Astrocyte of the cerebellum (primary cell): ENCODE measurements around the gene RCN2.

ENCODE experiments used
- DNase-seq: peaks from one replicate; pipeline ENCODE4 v3.0.0-alpha.2; 2011; ENCODE audit warnings: low read depth
- H3K4me3 ChIP-seq: 2 replicates; pipeline ENCODE4 v1.5.1; 2011; ENCODE audit warnings: mild to moderate bottlenecking, low read depth, low read length, moderate library complexity
- in situ Hi-C: cut with HindIII; loops from 2 replicates; pipeline ENCODE4 v1.10.0; 2017; ENCODE audit warnings: low sequenced_read_pairs
- TF ChIP-seq, protein P1 (sequence below): IDR thresholded peaks from 2 replicates; pipeline ENCODE4 v1.5.1; 2012; ENCODE audit warnings: low read length, low read depth, moderate library complexity, mild to moderate bottlenecking; ENCODE audit errors: missing control alignments

RCN2 gene

DNA sequence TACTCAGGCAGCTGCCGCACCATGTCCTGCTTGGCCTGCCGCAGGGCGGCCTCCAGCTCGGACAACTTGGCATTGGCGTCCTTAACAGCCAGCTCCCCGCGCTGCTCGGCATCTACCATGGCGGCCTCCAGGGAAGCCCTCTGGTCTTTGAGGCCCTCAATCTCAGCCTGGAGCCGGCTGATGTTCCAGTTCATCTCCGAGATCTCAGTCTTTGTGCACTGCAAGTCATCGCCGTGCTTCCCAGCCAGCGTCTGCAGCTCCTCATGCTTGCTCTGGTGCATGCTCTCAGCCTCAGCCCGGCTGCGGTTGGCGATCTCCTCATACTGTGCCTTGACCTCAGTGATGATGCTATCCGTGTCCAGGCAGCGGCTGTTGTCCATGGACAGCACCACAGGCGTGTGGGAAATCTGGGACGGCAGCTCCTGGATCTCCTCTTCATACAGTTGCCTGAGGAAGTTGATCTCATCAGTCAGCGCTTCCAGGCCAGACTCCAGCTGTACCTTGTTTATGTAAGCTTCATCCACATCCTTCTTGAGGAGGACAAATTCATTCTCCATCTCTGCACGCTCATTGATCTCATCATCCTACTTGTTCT, 47.9 kb downstream of the RCN2 start:
- DNase-seq, result no peak
- TF ChIP-seq, protein P1, sequence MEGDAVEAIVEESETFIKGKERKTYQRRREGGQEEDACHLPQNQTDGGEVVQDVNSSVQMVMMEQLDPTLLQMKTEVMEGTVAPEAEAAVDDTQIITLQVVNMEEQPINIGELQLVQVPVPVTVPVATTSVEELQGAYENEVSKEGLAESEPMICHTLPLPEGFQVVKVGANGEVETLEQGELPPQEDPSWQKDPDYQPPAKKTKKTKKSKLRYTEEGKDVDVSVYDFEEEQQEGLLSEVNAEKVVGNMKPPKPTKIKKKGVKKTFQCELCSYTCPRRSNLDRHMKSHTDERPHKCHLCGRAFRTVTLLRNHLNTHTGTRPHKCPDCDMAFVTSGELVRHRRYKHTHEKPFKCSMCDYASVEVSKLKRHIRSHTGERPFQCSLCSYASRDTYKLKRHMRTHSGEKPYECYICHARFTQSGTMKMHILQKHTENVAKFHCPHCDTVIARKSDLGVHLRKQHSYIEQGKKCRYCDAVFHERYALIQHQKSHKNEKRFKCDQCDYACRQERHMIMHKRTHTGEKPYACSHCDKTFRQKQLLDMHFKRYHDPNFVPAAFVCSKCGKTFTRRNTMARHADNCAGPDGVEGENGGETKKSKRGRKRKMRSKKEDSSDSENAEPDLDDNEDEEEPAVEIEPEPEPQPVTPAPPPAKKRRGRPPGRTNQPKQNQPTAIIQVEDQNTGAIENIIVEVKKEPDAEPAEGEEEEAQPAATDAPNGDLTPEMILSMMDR, result no peak
- in situ Hi-C loops, result no loop called here
- H3K4me3 ChIP-seq, result no peak overlapping the region

DNA sequence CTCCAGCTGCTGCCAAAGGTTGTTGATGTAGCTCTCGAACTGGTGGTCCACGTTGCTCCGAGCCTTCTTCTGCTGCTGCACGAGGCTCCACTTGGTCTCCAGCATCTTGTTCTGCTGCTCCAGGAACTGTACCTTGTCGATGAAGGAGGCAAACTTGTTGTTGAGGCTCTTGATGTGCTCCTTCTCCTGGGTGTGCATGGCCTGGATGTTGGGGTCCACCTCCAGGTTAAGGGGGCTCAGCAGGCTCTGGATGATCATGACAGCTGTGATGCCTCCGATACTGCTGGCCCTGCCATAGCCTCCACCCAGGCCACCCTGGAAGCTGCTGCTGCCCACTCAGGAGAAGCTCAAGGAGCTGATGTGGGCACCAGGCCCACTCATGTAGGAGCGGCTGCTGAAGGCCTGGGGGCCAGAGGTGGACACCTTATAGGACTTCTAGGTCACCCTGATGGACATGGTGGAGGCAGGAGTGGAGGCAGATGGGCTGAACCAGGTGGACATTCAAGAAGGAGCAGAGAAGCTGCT, 48.5 kb downstream of the RCN2 start:
- no peak overlapping the region for H3K4me3 ChIP-seq
- TF ChIP-seq, protein P1, result no peak
- in situ Hi-C loops, result no loop called here
- no peak for DNase-seq

DNA sequence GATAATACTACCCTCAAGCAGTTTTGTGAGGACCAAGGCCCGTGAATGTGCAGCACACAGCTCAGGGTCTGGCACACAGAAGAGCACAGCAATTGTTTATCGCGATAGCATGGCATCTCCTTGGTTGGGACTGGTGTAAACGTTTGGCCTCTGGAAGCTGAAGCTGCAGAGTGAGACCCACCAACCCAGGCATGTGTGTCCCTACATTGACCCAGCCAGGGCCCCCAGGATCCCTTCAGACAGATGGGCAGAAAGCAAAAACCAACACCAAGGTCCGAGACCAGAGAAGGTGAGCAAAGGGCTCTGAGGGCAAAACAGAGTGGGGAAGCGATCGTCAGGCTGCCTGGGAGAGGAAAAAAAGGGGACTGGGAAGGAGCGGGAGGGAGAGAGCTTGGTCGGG, 50.8 kb downstream of the RCN2 start:
- H3K4me3 ChIP-seq, result no peak overlapping the region
- in situ Hi-C loops, result no loop called here
- TF ChIP-seq, protein P1, result no peak
- DNase-seq, result no peak

DNA sequence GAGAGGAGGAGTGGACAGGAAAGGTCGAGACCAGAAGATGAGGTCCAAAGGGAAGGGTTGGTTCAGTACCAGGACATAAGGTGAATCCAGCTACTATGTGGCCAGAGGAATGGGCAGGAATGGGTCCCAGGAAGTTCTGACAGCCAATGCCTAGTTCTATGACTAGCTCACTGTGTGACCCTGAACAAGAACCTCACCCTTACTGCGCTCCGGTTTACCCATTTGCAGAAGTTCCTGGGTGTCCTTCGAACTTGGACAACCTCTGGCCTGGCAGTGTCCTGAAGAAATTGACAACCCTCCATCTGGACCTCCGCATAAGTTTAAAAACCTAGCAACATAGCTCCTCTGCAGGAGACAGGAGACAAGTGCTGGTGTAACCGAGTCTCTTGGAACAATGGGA, 51.2 kb downstream of the RCN2 start:
- no peak for DNase-seq
- H3K4me3 ChIP-seq, result no peak overlapping the region
- in situ Hi-C loops, result no loop called here
- TF ChIP-seq, protein P1, result no peak

DNA sequence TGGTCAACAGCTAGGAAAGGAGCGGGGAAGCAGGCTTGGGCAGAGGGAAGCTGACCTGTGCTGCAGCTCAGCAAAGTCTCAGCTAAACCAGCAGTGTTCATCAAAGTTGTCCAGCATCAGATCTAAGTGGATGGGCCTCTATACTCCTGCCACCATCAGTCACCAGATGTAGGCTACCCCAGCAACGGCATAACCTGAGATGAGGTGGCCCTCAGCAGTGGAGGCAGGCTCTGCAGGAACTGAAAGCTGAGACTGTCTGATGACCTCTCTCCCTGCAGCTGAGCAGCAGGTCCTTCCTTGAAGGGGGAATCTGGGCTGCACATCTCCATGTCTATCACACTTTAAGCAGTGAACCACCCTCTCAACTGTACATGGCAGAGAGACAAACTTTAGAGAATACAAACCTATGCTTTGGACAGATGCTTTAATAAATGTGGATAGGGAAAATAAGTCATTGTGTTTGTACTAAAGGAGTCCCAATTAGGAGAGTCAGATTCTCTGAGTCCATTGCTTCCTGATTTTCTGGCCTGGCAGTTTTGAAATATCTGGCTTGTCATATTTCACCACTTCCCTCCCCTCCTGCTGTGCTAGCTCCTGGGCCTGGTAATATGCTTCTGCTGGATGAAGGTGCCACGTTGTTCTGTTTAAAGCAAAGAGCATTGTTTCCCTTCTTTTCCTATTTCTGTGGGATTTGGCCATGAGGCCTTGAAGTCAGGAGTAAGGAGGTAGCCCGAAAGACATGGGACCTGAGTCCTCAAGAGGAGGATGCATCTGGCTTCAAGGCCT, 52.2 kb downstream of the RCN2 start:
- TF ChIP-seq, protein P1, result no peak
- DNase-seq, result no peak
- H3K4me3 ChIP-seq, result no peak overlapping the region
- in situ Hi-C loops, result no loop called here

DNA sequence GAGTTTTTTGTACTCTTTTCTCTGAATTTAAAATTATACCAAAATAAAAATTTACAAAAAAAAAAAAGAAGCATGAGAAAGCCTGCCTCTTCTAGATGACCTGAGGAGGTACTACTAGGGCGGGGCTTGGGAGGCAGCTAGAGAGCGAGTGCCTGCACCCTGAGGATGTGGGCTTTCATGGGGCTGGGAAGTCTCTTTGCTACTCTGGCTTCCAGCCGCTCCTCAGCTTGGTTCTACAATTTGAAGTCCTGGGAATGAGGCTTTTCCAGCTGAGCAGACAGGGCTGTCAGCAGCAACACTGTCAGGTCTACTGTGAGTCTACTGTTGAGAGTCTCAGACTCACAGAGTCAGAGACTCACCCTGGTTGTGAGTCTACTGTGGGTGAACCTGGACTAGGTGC, 55.2 kb downstream of the RCN2 start:
- H3K4me3 ChIP-seq, result no peak overlapping the region
- in situ Hi-C loops, result no loop called here
- DNase-seq, result no peak
- TF ChIP-seq, protein P1, result no peak
